K562 (cell line): Measurements from ENCODE around the gene MEA1. TPM values are rescaled to one million over a fixed set of nuclear protein-coding genes. Genes with fewer than 3 reads are reported as not detected.

Source experiments
- ADNP ChIP-seq: fragments of 200-800 bp; sonication (Bioruptor generic); IDR thresholded peaks from 2 replicates; pipeline ENCODE4 v1.6.1; 2016; ENCODE audit warnings: missing genetic modification characterization, missing compliant biosample characterization
- CXXC5 ChIP-seq: fragments of 250-450 bp; sonication (Bioruptor Pico); IDR thresholded peaks from 2 replicates; pipeline ENCODE4 v1.8.0; 2022; ENCODE audit warnings: inconsistent platforms, mild to moderate bottlenecking, moderate library complexity
- ETV5 ChIP-seq: sonication (generic); formaldehyde crosslinking; IDR thresholded peaks from 2 replicates; pipeline ENCODE4 v1.4.0; 2020; ENCODE audit warnings: low read depth, mild to moderate bottlenecking, missing genetic modification reagents
- ILK ChIP-seq: fragments of 450-650 bp; IDR thresholded peaks from 2 replicates; pipeline ENCODE4 v1.6.1; 2016; ENCODE audit warnings: missing genetic modification characterization, low read depth, mild to moderate bottlenecking, missing compliant biosample characterization, moderate library complexity, borderline replicate concordance
- JUNB ChIP-seq: fragments of 450-650 bp; formaldehyde crosslinking; conservative IDR thresholded peaks from 2 replicates; pipeline ENCODE4 v1.4.0; 2020; ENCODE audit warnings: mild to moderate bottlenecking
- MAFF ChIP-seq: IDR thresholded peaks from 2 replicates; pipeline ENCODE4 v1.6.1; 2012; ENCODE audit warnings: low read length, improper control_type of control experiment
- NCOA6 ChIP-seq: fragments of 450-650 bp; IDR thresholded peaks from 2 replicates; pipeline ENCODE4 v1.6.1; 2017; ENCODE audit warnings: mild to moderate bottlenecking
- NR2F6 ChIP-seq: fragments of 450-650 bp; formaldehyde crosslinking; IDR thresholded peaks from 2 replicates; pipeline ENCODE4 v1.4.0; 2020; ENCODE audit warnings: mild to moderate bottlenecking
- NRF1 ChIP-seq, 2 experiments: fragments of 450-650 bp; IDR thresholded peaks in 1 of 2; conservative IDR thresholded peaks in 1 of 2; 2 replicates each; pipeline ENCODE4 v1.6.1; 2014; ENCODE audit warnings: mild to moderate bottlenecking in 2 of 2
- NUFIP1 ChIP-seq: fragments of 450-650 bp; IDR thresholded peaks from 2 replicates; pipeline ENCODE4 v1.6.1; 2018; ENCODE audit not compliant: partially characterized antibody
- PCBP1 ChIP-seq: fragments of 200-400 bp; formaldehyde crosslinking; IDR thresholded peaks from 2 replicates; pipeline ENCODE4 v1.6.1; 2018; ENCODE audit warnings: mild to moderate bottlenecking, low read depth, low read length; ENCODE audit not compliant: poor library complexity, severe bottlenecking
- PTTG1 ChIP-seq: fragments of 450-650 bp; IDR thresholded peaks from 2 replicates; pipeline ENCODE4 v1.6.1; 2016; ENCODE audit warnings: low read depth, mild to moderate bottlenecking, missing genetic modification characterization, missing compliant biosample characterization
- SOX6 ChIP-seq: fragments of 450-650 bp; IDR thresholded peaks from 2 replicates; pipeline ENCODE4 v1.6.1; 2014; ENCODE audit warnings: mild to moderate bottlenecking
- TAF1 ChIP-seq: IDR thresholded peaks from 2 replicates; pipeline ENCODE4 v1.6.1; 2011; ENCODE audit warnings: mild to moderate bottlenecking, low read length, moderate library complexity; ENCODE audit not compliant: insufficient read depth, control insufficient read depth, severe bottlenecking; ENCODE audit errors: extremely low read depth
- TAF9B ChIP-seq: fragments of 450-650 bp; IDR thresholded peaks from 2 replicates; pipeline ENCODE4 v1.6.1; 2018; ENCODE audit warnings: mild to moderate bottlenecking; ENCODE audit not compliant: partially characterized antibody
- ZNF121 ChIP-seq: sonication (generic); formaldehyde crosslinking; conservative IDR thresholded peaks from 2 replicates; pipeline ENCODE4 v1.8.0; 2022; ENCODE audit warnings: missing genetic modification reagents
- ZNF165 ChIP-seq: fragments of 250-450 bp; sonication (Bioruptor Pico); IDR thresholded peaks from 2 replicates; pipeline ENCODE4 v1.4.0; 2020; ENCODE audit warnings: borderline replicate concordance
- ZNF347 ChIP-seq: fragments of 450-650 bp; formaldehyde crosslinking; IDR thresholded peaks from 2 replicates; pipeline ENCODE4 v1.4.0; 2020; ENCODE audit warnings: low read depth, mild to moderate bottlenecking, moderate library complexity
- polyA plus RNA-seq, 8 experiments: library from polyadenylated mRNA; depleted of rRNA in 4 of 8; stranded (reverse) in 5 of 8; unstranded in 3 of 8; fragments of >200 nt; fragmentation: Nextera tagmentation in 2 of 8; fragmentation: Illumina TruSeq in 1 of 8; extraction: Ambion mirVana in 2 of 8; extraction: Trizol in 1 of 8; gene quantifications; 2 replicates each; pipeline versions ENCODE4 v1.2.1 to v1.2.3, GENCODE V29; 2011 to 2014; ENCODE audit warnings: inconsistent platforms in 1 of 8, missing spikeins in 1 of 8
- total RNA-seq, 7 experiments: library from RNA; depleted of rRNA in 6 of 7; stranded (reverse); fragments of >200 nt in 6 of 7; fragmentation: Illumina TruSeq in 2 of 7; extraction: Trizol in 2 of 7; gene quantifications; 2 replicates each; pipeline versions ENCODE4 v1.2.1 to v1.2.3, GENCODE V29; 2011 to 2021; ENCODE audit warnings: low replicate concordance in 1 of 7
- TF ChIP-seq, protein P1 (sequence below): sonication (generic); formaldehyde crosslinking; IDR thresholded peaks from 2 replicates; pipeline ENCODE4 v1.8.0; 2022; ENCODE audit warnings: mild to moderate bottlenecking, missing genetic modification reagents
- TF ChIP-seq, protein P2 (sequence below): sonication (generic); formaldehyde crosslinking; IDR thresholded peaks from 2 replicates; pipeline ENCODE4 v1.8.0; 2022; ENCODE audit warnings: mild to moderate bottlenecking, missing genetic modification reagents
- TF ChIP-seq, protein P3 (sequence below): fragments of 250-450 bp; sonication (Bioruptor Pico); IDR thresholded peaks from 2 replicates; pipeline ENCODE4 v1.5.0; 2021
- TF ChIP-seq, protein P4 (sequence below): fragments of 250-450 bp; sonication (Bioruptor Pico); IDR thresholded peaks from 2 replicates; pipeline ENCODE4 v1.8.0; 2022; ENCODE audit warnings: moderate library complexity, mild to moderate bottlenecking, inconsistent platforms
- TF ChIP-seq, protein P5 (sequence below): fragments of 450-650 bp; IDR thresholded peaks from 2 replicates; pipeline ENCODE4 v1.6.1; 2016; ENCODE audit warnings: missing biosample characterization, missing genetic modification characterization

The MEA1 gene
- total and polyA plus RNA-seq, 9 of the 15 experiments (the other 6 are each of a cell fraction or from before 2014, with no cell fraction given) = 86.8 to 210 (median 152) TPM

DNA sequence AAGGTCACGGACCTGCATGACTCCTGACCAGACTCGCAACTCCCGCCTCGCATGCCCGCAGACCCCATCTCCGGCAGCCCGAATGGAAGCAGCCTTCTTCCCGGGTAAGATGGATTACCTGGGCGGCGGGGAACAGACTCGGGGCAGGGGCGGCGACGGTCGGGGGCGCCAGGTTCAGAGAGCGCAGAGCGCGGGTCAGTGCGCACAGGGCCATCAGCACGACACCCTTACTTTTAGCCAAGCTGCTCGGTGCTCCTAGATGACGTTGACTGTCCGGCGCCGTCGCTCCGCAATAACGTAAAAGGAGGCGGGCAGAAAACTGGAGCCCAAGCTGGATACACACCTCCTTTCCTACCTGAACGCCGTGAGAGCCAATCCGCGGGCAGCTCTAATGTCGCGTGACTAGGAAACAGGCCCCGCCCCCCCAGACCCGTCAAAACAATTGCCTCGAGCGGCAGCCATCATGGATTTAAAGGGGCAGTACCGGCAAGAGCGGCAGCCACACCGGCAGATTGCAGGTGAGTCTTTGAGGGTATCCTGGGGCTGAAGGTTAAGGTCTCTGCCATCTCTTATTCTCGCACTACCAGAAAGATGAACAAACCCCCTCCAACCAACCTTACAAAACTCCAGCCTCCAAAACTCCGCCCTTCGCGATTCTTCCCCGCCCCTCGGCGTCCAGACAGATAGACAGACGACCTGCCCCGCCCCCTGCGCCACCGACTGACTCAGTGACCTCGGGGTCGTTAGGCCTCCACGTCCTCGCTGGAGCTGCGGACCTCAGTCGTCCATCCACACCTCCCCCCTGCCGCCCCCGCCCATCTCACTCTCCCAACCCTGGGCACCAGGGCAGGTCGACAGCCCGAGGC lies 45.7 kb upstream of the MEA1 start, which contains the start of the genes KLC4 and MRPL2 (continued):
- TF ChIP-seq, protein P1, sequence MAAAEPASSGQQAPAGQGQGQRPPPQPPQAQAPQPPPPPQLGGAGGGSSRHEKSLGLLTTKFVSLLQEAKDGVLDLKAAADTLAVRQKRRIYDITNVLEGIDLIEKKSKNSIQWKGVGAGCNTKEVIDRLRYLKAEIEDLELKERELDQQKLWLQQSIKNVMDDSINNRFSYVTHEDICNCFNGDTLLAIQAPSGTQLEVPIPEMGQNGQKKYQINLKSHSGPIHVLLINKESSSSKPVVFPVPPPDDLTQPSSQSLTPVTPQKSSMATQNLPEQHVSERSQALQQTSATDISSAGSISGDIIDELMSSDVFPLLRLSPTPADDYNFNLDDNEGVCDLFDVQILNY (CRISPR knock-in tag) = no peak
- TF ChIP-seq NR2F6 (CRISPR knock-in tag) (no peak), ADNP (tag) (no peak), ZNF165 (CRISPR knock-in tag) (0 out of 2 replicates have a peak, but pooled peaks have one; percentile 32), ILK (tag) (no peak), ETV5 (CRISPR knock-in tag) (peak; percentile 50; the same call in 1 of the 2 replicates), TAF9B (no peak), PTTG1 (tag) (no peak), CXXC5 (peak; percentile 68), PCBP1 (peak; percentile 50), NUFIP1 (no peak), NRF1 (conservative IDR thresholded peaks at IDR 0.05 in 1 of 2, IDR thresholded peaks at IDR 0.05 in 1 of 2) (peak; percentile 74 to 76), ZNF121 (no peak), ZNF347 (no peak), NCOA6 (no peak), SOX6 (peak; percentile 51; the same call in 1 of the 2 replicates), TAF1 (peak; percentile 91), JUNB (CRISPR knock-in tag) (no peak; the same call in 1 of the 2 replicates), MAFF (no peak)
- TF ChIP-seq, protein P2, sequence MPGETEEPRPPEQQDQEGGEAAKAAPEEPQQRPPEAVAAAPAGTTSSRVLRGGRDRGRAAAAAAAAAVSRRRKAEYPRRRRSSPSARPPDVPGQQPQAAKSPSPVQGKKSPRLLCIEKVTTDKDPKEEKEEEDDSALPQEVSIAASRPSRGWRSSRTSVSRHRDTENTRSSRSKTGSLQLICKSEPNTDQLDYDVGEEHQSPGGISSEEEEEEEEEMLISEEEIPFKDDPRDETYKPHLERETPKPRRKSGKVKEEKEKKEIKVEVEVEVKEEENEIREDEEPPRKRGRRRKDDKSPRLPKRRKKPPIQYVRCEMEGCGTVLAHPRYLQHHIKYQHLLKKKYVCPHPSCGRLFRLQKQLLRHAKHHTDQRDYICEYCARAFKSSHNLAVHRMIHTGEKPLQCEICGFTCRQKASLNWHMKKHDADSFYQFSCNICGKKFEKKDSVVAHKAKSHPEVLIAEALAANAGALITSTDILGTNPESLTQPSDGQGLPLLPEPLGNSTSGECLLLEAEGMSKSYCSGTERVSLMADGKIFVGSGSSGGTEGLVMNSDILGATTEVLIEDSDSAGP (CRISPR knock-in tag) = peak; percentile 100
- TF ChIP-seq, protein P3, sequence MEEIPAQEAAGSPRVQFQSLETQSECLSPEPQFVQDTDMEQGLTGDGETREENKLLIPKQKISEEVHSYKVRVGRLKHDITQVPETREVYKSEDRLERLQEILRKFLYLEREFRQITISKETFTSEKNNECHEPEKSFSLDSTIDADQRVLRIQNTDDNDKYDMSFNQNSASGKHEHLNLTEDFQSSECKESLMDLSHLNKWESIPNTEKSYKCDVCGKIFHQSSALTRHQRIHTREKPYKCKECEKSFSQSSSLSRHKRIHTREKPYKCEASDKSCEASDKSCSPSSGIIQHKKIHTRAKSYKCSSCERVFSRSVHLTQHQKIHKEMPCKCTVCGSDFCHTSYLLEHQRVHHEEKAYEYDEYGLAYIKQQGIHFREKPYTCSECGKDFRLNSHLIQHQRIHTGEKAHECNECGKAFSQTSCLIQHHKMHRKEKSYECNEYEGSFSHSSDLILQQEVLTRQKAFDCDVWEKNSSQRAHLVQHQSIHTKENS (CRISPR knock-in tag) = no peak
- TF ChIP-seq, protein P4, sequence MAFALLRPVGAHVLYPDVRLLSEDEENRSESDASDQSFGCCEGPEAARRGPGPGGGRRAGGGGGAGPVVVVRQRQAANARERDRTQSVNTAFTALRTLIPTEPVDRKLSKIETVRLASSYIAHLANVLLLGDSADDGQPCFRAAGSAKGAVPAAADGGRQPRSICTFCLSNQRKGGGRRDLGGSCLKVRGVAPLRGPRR (CRISPR knock-in tag) = no peak
- TF ChIP-seq, protein P5, sequence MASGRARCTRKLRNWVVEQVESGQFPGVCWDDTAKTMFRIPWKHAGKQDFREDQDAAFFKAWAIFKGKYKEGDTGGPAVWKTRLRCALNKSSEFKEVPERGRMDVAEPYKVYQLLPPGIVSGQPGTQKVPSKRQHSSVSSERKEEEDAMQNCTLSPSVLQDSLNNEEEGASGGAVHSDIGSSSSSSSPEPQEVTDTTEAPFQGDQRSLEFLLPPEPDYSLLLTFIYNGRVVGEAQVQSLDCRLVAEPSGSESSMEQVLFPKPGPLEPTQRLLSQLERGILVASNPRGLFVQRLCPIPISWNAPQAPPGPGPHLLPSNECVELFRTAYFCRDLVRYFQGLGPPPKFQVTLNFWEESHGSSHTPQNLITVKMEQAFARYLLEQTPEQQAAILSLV (tag) = no peak
